Gastroesophageal sphincter (tissue), 3 donors: ENCODE results near the gene SH3PXD2B.

Experiments
- CTCF ChIP-seq, 4 experiments: fragments of 200-600 bp in 2 of 4; fragments of 450-650 bp in 2 of 4; sonication (generic) in 1 of 4; IDR thresholded peaks; one replicate each; pipeline ENCODE4 v1.5.1; 2017 to 2019; ENCODE audit warnings: antibody characterized with exemption in 4 of 4, mild to moderate bottlenecking in 2 of 4, moderate library complexity in 2 of 4
- EP300 ChIP-seq: sonication (generic); formaldehyde crosslinking; IDR thresholded peaks from one replicate; pipeline ENCODE4 v1.6.1; 2017; ENCODE audit warnings: antibody characterized with exemption, mild to moderate bottlenecking

- no peak for TF ChIP-seq CTCF (IDR thresholded peaks at IDR 0.05)
- no peak for TF ChIP-seq EP300
These were observed 47.5 kb upstream of the SH3PXD2B start for GRCh38 chr5:172501708-172502320.
